C4-2B (cell line): ENCODE data around the gene THOC1.

Source experiments
- ZFX ChIP-seq: fragments of 450-650 bp; IDR thresholded peaks from 2 replicates; pipeline ENCODE4 v1.6.1; 2017
- TF ChIP-seq, protein P1 (sequence below): fragments of 450-650 bp; conservative IDR thresholded peaks from 2 replicates; pipeline ENCODE4 v1.5.1; 2017; ENCODE audit warnings: mild to moderate bottlenecking

GRCh38 chr18:199768-200167, 68.1 kb downstream of the THOC1 start:
- TF ChIP-seq, protein P1, sequence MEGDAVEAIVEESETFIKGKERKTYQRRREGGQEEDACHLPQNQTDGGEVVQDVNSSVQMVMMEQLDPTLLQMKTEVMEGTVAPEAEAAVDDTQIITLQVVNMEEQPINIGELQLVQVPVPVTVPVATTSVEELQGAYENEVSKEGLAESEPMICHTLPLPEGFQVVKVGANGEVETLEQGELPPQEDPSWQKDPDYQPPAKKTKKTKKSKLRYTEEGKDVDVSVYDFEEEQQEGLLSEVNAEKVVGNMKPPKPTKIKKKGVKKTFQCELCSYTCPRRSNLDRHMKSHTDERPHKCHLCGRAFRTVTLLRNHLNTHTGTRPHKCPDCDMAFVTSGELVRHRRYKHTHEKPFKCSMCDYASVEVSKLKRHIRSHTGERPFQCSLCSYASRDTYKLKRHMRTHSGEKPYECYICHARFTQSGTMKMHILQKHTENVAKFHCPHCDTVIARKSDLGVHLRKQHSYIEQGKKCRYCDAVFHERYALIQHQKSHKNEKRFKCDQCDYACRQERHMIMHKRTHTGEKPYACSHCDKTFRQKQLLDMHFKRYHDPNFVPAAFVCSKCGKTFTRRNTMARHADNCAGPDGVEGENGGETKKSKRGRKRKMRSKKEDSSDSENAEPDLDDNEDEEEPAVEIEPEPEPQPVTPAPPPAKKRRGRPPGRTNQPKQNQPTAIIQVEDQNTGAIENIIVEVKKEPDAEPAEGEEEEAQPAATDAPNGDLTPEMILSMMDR: no peak
- no peak for TF ChIP-seq ZFX
